ENCODE data around the gene TTC39C. TPM values are rescaled to one million over a fixed set of nuclear protein-coding genes. Genes with fewer than 3 reads are reported as not detected.

TTC39C gene
- polyA plus RNA-seq, 3 donors: 4.3 to 29.5 (median 8.3) TPM

- H3K27me3 Mint-ChIP-seq (ENCODE audit: low read depth in 3 of 3): no peaks in the 10 kb centered on the region
- H3K79me2 ChIP-seq (ENCODE audit: insufficient read depth, low read length): no peaks in the 10 kb centered on the region
- no peaks in the 10 kb centered on the region for H3K27me3 ChIP-seq (ENCODE audit: control insufficient read depth in 2 of 2, insufficient read depth in 2 of 2, low read length in 2 of 2)
- WGBS (ENCODE audit: insufficient coverage): 59% methylated on average over 5 of the region's 8 CpGs
- no peak overlapping the region for H3K4me2 ChIP-seq (replicated peaks; ENCODE audit: extremely low read depth, low read length, poor library complexity, severe bottlenecking)
- no peak overlapping the region for H3K27ac ChIP-seq (ENCODE audit: low read depth in 1 of 2, low read length in 2 of 2)
- H3K4me3 ChIP-seq (replicated peaks in 1 of 3; ENCODE audit: low read depth in 2 of 3, low read length in 3 of 3): no peak overlapping the region
- no peaks in the 10 kb centered on the region for H3K36me3 ChIP-seq (replicated peaks in 1 of 2; ENCODE audit: control insufficient read depth in 1 of 2, insufficient read depth in 2 of 2, low read length in 2 of 2)
- no peaks in the 10 kb centered on the region for H3K36me3 Mint-ChIP-seq
- no peaks in the 10 kb centered on the region for H3K4me1 ChIP-seq (ENCODE audit: control insufficient read depth in 1 of 2, insufficient read depth in 2 of 2, low read length in 2 of 2)
- H3K9me3 Mint-ChIP-seq: peaks cover 0 to 3% (median 2%) of the 10 kb centered on the region in 7 donors
- peaks cover 5% of the 10 kb centered on the region for H3K4me1 Mint-ChIP-seq
- DNase-seq: no peak
- no peaks in the 10 kb centered on the region for H3K9me3 ChIP-seq (replicated peaks in 1 of 2; ENCODE audit: control insufficient read depth in 1 of 2, insufficient read depth in 1 of 2, low read length in 2 of 2)
- intact Hi-C loops (cut with micrococcal nuclease): no loop called here
- H3K27ac Mint-ChIP-seq: no peak overlapping the region
- H3K4me3 Mint-ChIP-seq: no peak overlapping the region
- TF ChIP-seq, protein P1, sequence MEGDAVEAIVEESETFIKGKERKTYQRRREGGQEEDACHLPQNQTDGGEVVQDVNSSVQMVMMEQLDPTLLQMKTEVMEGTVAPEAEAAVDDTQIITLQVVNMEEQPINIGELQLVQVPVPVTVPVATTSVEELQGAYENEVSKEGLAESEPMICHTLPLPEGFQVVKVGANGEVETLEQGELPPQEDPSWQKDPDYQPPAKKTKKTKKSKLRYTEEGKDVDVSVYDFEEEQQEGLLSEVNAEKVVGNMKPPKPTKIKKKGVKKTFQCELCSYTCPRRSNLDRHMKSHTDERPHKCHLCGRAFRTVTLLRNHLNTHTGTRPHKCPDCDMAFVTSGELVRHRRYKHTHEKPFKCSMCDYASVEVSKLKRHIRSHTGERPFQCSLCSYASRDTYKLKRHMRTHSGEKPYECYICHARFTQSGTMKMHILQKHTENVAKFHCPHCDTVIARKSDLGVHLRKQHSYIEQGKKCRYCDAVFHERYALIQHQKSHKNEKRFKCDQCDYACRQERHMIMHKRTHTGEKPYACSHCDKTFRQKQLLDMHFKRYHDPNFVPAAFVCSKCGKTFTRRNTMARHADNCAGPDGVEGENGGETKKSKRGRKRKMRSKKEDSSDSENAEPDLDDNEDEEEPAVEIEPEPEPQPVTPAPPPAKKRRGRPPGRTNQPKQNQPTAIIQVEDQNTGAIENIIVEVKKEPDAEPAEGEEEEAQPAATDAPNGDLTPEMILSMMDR (IDR thresholded peaks at IDR 0.05): no peak
- no peak overlapping the region for H3K9ac ChIP-seq (ENCODE audit: insufficient read depth, low read length, poor library complexity, severe bottlenecking)
- no peaks in the 10 kb centered on the region for H4K20me1 ChIP-seq (ENCODE audit: insufficient read depth, low read length)
- no peak overlapping the region for H2AFZ ChIP-seq (ENCODE audit: insufficient read depth, low read depth, low read length, poor library complexity, severe bottlenecking)
Observed at GRCh38 chr18:23981369-23981980, 33.1 kb upstream of the TTC39C start.

- no peak for DNase-seq
- H3K4me1 Mint-ChIP-seq: peaks cover 5% of the 10 kb centered on the region
- H3K27ac ChIP-seq (ENCODE audit: low read depth in 1 of 2, low read length in 2 of 2): no peak overlapping the region
- WGBS (ENCODE audit: insufficient coverage): 93% methylated on average over 13 of the region's 17 CpGs
- no peaks in the 10 kb centered on the region for H3K79me2 ChIP-seq (ENCODE audit: insufficient read depth, low read length)
- H3K36me3 Mint-ChIP-seq: no peaks in the 10 kb centered on the region
- H3K9me3 ChIP-seq (replicated peaks in 1 of 2; ENCODE audit: control insufficient read depth in 1 of 2, insufficient read depth in 1 of 2, low read length in 2 of 2): no peaks in the 10 kb centered on the region
- no peak overlapping the region for H3K4me3 ChIP-seq (replicated peaks in 1 of 3; ENCODE audit: low read depth in 2 of 3, low read length in 3 of 3)
- H3K27me3 ChIP-seq (ENCODE audit: control insufficient read depth in 2 of 2, insufficient read depth in 2 of 2, low read length in 2 of 2): no peaks in the 10 kb centered on the region
- no peak overlapping the region for H3K4me3 Mint-ChIP-seq
- intact Hi-C loops (cut with micrococcal nuclease): no loop called here
- H3K4me1 ChIP-seq (ENCODE audit: control insufficient read depth in 1 of 2, insufficient read depth in 2 of 2, low read length in 2 of 2): no peaks in the 10 kb centered on the region
- TF ChIP-seq, protein P1 (IDR thresholded peaks at IDR 0.05): no peak
- no peak overlapping the region for H3K4me2 ChIP-seq (replicated peaks; ENCODE audit: extremely low read depth, low read length, poor library complexity, severe bottlenecking)
- no peaks in the 10 kb centered on the region for H3K36me3 ChIP-seq (replicated peaks in 1 of 2; ENCODE audit: control insufficient read depth in 1 of 2, insufficient read depth in 2 of 2, low read length in 2 of 2)
- H4K20me1 ChIP-seq (ENCODE audit: insufficient read depth, low read length): no peaks in the 10 kb centered on the region
- H3K27ac Mint-ChIP-seq: no peak overlapping the region
- H3K9me3 Mint-ChIP-seq: peaks cover 0 to 2% (median 0%) of the 10 kb centered on the region in 7 donors
- H3K9ac ChIP-seq (ENCODE audit: insufficient read depth, low read length, poor library complexity, severe bottlenecking): no peak overlapping the region
- no peak overlapping the region for H2AFZ ChIP-seq (ENCODE audit: insufficient read depth, low read depth, low read length, poor library complexity, severe bottlenecking)
- no peaks in the 10 kb centered on the region for H3K27me3 Mint-ChIP-seq (ENCODE audit: low read depth in 3 of 3)
Observed at GRCh38 chr18:23982155-23983079, 32.1 kb upstream of the TTC39C start.

All from CD14-positive monocyte (primary cell).